Heart right ventricle (tissue), 16 donors: Measurements from ENCODE around the gene ST7. TPM values are rescaled to one million over a fixed set of nuclear protein-coding genes. Genes with fewer than 3 reads are reported as not detected.
A peak's percentile ranks its signal among the peaks of the same experiment; 100 is the strongest.

Experiments
- ATAC-seq, 8 donors: fragments of 200-7000 bp; cut with Tn5 transposase; one replicate each; pipeline ENCODE4 v1.9.1; 2020; ENCODE audit warnings: mild to moderate bottlenecking in 8 of 8, moderate library complexity in 8 of 8, moderate number of reproducible peaks in 1 of 8
- DNase-seq, 2 donors: peaks; one replicate each; pipeline ENCODE4 v3.0.0-alpha.2; 2020
- H3K27ac ChIP-seq, 10 donors: fragments of 200-600 bp; sonication (generic) in 2 of 10; one replicate each; pipeline versions ENCODE4 v1.5.0 to v1.8.0; 2020 to 2022; ENCODE audit warnings: mild to moderate bottlenecking in 3 of 10
- H3K27me3 ChIP-seq, 7 donors: fragments of 200-600 bp; one replicate each; pipeline ENCODE4 v1.8.0; 2021 to 2022; ENCODE audit warnings: mild to moderate bottlenecking in 2 of 7
- H3K36me3 ChIP-seq, 9 donors: fragments of 200-600 bp; sonication (generic) in 1 of 9; one replicate each; pipeline versions ENCODE4 v1.5.0 to v1.8.0; 2020 to 2022; ENCODE audit warnings: mild to moderate bottlenecking in 2 of 9
- H3K4me1 ChIP-seq, 9 donors: fragments of 200-600 bp; sonication (generic) in 1 of 9; one replicate each; pipeline versions ENCODE4 v1.5.0 to v1.8.0; 2020 to 2022; ENCODE audit warnings: mild to moderate bottlenecking in 4 of 9
- H3K4me3 ChIP-seq, 10 donors: fragments of 200-600 bp; sonication (generic) in 2 of 10; one replicate each; pipeline versions ENCODE4 v1.5.0 to v1.8.0; 2020 to 2022; ENCODE audit warnings: mild to moderate bottlenecking in 7 of 10, moderate library complexity in 2 of 10
- H3K9me3 ChIP-seq, 11 donors: fragments of 200-600 bp in 10 of 11; sonication (generic) in 2 of 11; one replicate each; pipeline versions ENCODE4 v1.5.0 to v1.8.0; 2013 to 2022; ENCODE audit warnings: mild to moderate bottlenecking in 2 of 11, control low read depth in 1 of 11, moderate library complexity in 1 of 11
- WGBS, 2 donors: extraction: QIAGEN DNeasy Blood & Tissue Kit; methylation state at CpG; one replicate each; pipeline ENCODE4 v1.1.7; 2013; ENCODE audit warnings: inconsistent platforms in 1 of 2; 5-methylcytosine and 5-hydroxymethylcytosine counted together
- intact Hi-C, 10 donors: fragments of 100-400 bp; cut with DNase I; formaldehyde crosslinking; loops; one replicate each; pipeline versions ENCODE4 v1.11.1 to v1.14.2; 2022
- polyA plus RNA-seq, 2 donors: library from polyadenylated mRNA; stranded (reverse); fragments of 200-250 nt; gene quantifications; one replicate each; pipeline ENCODE4 v1.2.3, GENCODE V29; 2013
- total RNA-seq, 10 donors: library from RNA; stranded (reverse); fragmentation: NEBNext Ultra II Directional in 3 of 10; extraction: Animal tissue kit (Norgen Biotek cat#: 25700) in 3 of 10; gene quantifications; one replicate each; pipeline versions ENCODE4 v1.2.1 to v1.2.4, GENCODE V29; 2021 to 2023
- TF ChIP-seq, protein P1 (sequence below), 9 donors: fragments of 200-600 bp; sonication (generic) in 2 of 9; IDR thresholded peaks; one replicate each; pipeline versions ENCODE4 v1.5.0 to v1.8.0; 2021 to 2022; ENCODE audit warnings: antibody characterized with exemption in 9 of 9, mild to moderate bottlenecking in 5 of 9, moderate library complexity in 1 of 9
- donor health status: Arrhythmogenic right ventricular cardiomyopathy.
- donor health status: ischemic (EF 13 %, LVEDD 7.1; RV severe dilation, severe dysfunction).
- donor health status: healthy with polysubstance abuse.
- donor health status: DM: no; HTN: yes; CAD: no.
- donor health status: DM: no; HTN: no; CAD: no.
- donor health status: ischemic (EF 25% LVEDD 6.9; RV normal size, moderate dysfunction).
- donor health status: ischemic (EF 25% LVEDD 5.7; RV mildly dilated, moderate dysfunction).
- donor health status: healthy.
- donor health status: DM: yes; HTN: yes; CAD: no.
- donor health status: Ischemic cardiomyopathy.
- donor health status: ischemic (EF 35%, LVEDD 5.7; RV mildly dilated, moderate dysfunction).
- donor health status: nonischemic (EF 11% LVEDD 7.7; RV severe dilation, severe dysfunction).
- donor health status: DM: yes; HTN: yes; CAD: no.
- donor health status: PGD.
- donor health status: ischemic (EF 29% LVEDD 5.4; RV normal size, mild dysfunction).
- donor health status: nonischemic (EF 23%, LVEDD 6.1; RV moderate dilation, normal function).

Gene ST7
- total and polyA plus RNA-seq, 12 donors = 20.1 to 40.2 (median 23.4) TPM

GRCh38 chr7:117045927-117046710 lies 92.8 kb downstream of the ST7 start:
- intact Hi-C loops = no loop called here
- no peak overlapping the region for H3K4me3 ChIP-seq
- ATAC-seq = peak in 2 of 8 donors; percentile 37 to 46
- H3K27me3 ChIP-seq = no peaks in the 10 kb centered on the region
- DNase-seq = no peak
- 64 to 77% methylated on average over 4 of the region's 4 CpGs for WGBS, 2 donors
- TF ChIP-seq, protein P1, sequence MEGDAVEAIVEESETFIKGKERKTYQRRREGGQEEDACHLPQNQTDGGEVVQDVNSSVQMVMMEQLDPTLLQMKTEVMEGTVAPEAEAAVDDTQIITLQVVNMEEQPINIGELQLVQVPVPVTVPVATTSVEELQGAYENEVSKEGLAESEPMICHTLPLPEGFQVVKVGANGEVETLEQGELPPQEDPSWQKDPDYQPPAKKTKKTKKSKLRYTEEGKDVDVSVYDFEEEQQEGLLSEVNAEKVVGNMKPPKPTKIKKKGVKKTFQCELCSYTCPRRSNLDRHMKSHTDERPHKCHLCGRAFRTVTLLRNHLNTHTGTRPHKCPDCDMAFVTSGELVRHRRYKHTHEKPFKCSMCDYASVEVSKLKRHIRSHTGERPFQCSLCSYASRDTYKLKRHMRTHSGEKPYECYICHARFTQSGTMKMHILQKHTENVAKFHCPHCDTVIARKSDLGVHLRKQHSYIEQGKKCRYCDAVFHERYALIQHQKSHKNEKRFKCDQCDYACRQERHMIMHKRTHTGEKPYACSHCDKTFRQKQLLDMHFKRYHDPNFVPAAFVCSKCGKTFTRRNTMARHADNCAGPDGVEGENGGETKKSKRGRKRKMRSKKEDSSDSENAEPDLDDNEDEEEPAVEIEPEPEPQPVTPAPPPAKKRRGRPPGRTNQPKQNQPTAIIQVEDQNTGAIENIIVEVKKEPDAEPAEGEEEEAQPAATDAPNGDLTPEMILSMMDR (IDR thresholded peaks at IDR 0.05) = no peak
- H3K4me1 ChIP-seq = peaks cover 7 to 72% (median 39%) of the 10 kb centered on the region in 9 donors
- no peaks in the 10 kb centered on the region for H3K36me3 ChIP-seq
- peaks cover 0 to 9% (median 0%) of the 10 kb centered on the region in 11 donors for H3K9me3 ChIP-seq
- H3K27ac ChIP-seq = no peak overlapping the region

DNA sequence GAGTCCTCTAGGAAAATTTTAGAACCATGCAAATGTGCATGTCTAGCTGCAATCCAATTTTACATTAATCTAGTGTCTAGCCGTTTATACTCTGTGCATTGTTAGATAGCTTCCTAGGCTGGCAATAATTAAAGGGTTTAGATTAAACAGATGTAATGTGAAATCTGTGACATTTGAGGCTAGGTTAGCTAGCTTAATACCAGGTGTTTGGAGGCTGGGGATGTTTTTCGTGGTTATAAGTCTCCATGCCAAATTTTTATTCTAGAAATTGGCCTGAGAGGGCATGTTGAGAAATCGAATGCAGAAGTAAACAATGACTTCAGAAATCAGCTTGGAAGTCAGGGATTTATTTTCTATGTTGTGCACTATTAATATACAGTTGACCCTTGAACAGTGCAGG lies 94.2 kb downstream of the ST7 start:
- WGBS, 2 donors = 31 to 36% methylated on average over 3 of the region's 3 CpGs

GRCh38 chr7:117048114-117048866 lies 95.0 kb downstream of the ST7 start:
- Histone ChIP-seq H3K27me3 (no peaks in the 10 kb centered on the region), H3K27ac (no peak overlapping the region), H3K9me3 (no peaks in the 10 kb centered on the region), H3K4me3 (no peak overlapping the region), H3K36me3 (no peaks in the 10 kb centered on the region), H3K4me1 (peaks cover 7 to 65% (median 35%) of the 10 kb centered on the region in 9 donors)
- intact Hi-C loops = no loop called here
- TF ChIP-seq, protein P1 (IDR thresholded peaks at IDR 0.05) = no peak
- DNase-seq (no peak), ATAC-seq (no peak)
- WGBS, 2 donors = 82 to 90% methylated on average over 5 of the region's 5 CpGs

More for the DNA sequence above, 94.2 kb downstream of the ST7 start:
- Histone ChIP-seq H3K36me3 (no peaks in the 10 kb centered on the region), H3K4me3 (no peak overlapping the region), H3K27ac (no peak overlapping the region), H3K27me3 (no peaks in the 10 kb centered on the region), H3K4me1 (peaks cover 7 to 72% (median 41%) of the 10 kb centered on the region in 9 donors), H3K9me3 (no peaks in the 10 kb centered on the region)
- intact Hi-C loops = no loop called here
- DNase-seq (no peak), ATAC-seq (peak in 1 of 8 donors; percentile 6)
- TF ChIP-seq, protein P1 (IDR thresholded peaks at IDR 0.05) = no peak

DNA sequence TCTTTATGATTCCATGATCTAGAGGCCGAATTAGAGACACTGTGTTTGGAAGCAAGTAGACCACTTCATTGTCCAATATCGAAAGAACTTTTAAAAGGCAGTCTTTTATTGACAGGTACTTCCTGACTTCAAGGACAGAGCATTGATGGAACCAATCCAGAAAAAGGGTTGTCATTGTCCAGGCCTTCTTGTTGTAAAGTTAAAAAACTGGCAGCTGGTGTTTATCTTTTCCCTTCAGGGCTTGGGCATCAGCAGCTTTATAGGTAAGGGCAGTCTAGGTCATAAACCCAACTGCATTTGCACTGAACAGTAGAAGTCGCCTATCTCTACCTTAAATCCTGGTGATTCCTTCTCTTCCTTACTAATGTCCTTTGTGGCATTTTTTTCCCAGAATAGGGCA lies 95.6 kb downstream of the ST7 start:
- Histone ChIP-seq H3K4me3 (no peak overlapping the region), H3K36me3 (no peaks in the 10 kb centered on the region), H3K9me3 (no peaks in the 10 kb centered on the region), H3K27ac (no peak overlapping the region), H3K4me1 (peaks cover 7 to 61% (median 32%) of the 10 kb centered on the region in 9 donors), H3K27me3 (no peaks in the 10 kb centered on the region)
- ATAC-seq (no peak), DNase-seq (no peak)
- intact Hi-C loops = no loop called here
- TF ChIP-seq, protein P1 (IDR thresholded peaks at IDR 0.05) = no peak
- 69 to 74% methylated on average over 3 of the region's 3 CpGs for WGBS, 2 donors
